ENCODE measurements around the gene RIPPLY2. TPM values are rescaled to one million over a fixed set of nuclear protein-coding genes. Genes with fewer than 3 reads are reported as not detected.

The RIPPLY2 gene
- total and polyA plus RNA-seq, 4 donors, result not detected

- TF ChIP-seq JUND (IDR thresholded peaks at IDR 0.05) (no peak), YY1 (IDR thresholded peaks at IDR 0.05) (no peak), ATF3 (IDR thresholded peaks at IDR 0.05) (no peak), FOXA2 (IDR thresholded peaks at IDR 0.05) (no peak), NR2F2 (IDR thresholded peaks at IDR 0.05) (no peak), RXRA (IDR thresholded peaks at IDR 0.05) (no peak), REST (IDR thresholded peaks at IDR 0.05) (no peak), MAX (IDR thresholded peaks at IDR 0.05) (no peak), EGR1 (IDR thresholded peaks at IDR 0.05; ENCODE audit: low read depth in 2 of 2) (no peak)
- Histone ChIP-seq H3K9ac (ENCODE audit: low read depth in 1 of 2, low read length in 2 of 2) (no peak overlapping the region), H3K36me3 (ENCODE audit: control insufficient read depth in 4 of 4, insufficient read depth in 3 of 4, low read depth in 1 of 4, low read length in 3 of 4) (no peaks in the 10 kb centered on the region), H3K4me1 (ENCODE audit: control insufficient read depth in 4 of 4, insufficient read depth in 4 of 4, low read length in 3 of 4) (no peaks in the 10 kb centered on the region), H3K27ac (ENCODE audit: low read depth in 1 of 2, low read length in 2 of 2) (no peak overlapping the region), H3K4me3 (ENCODE audit: low read depth in 1 of 3, low read length in 3 of 3) (no peak overlapping the region), H3K27me3 (ENCODE audit: control insufficient read depth in 4 of 4, insufficient read depth in 4 of 4, low read length in 3 of 4) (no peaks in the 10 kb centered on the region), H3K9me3 (ENCODE audit: control insufficient read depth in 4 of 4, low read length in 3 of 4) (no peaks in the 10 kb centered on the region)
- WGBS, result 47% methylated on average over 3 of the region's 3 CpGs
- no peak for DNase-seq (ENCODE audit: low spot score)
Measured at GRCh38 chr6:83808926-83809325, 44.2 kb upstream of the RIPPLY2 start.

- peaks cover 0 to 2% (median 0%) of the 10 kb centered on the region in 4 donors for H3K27me3 ChIP-seq (ENCODE audit: control insufficient read depth in 4 of 4, insufficient read depth in 4 of 4, low read length in 3 of 4)
- H3K9me3 ChIP-seq (ENCODE audit: control insufficient read depth in 4 of 4, low read length in 3 of 4), result no peaks in the 10 kb centered on the region
- no peak for DNase-seq (ENCODE audit: low spot score)
- no peaks in the 10 kb centered on the region for H3K36me3 ChIP-seq (ENCODE audit: control insufficient read depth in 4 of 4, insufficient read depth in 3 of 4, low read depth in 1 of 4, low read length in 3 of 4)
- no peak overlapping the region for H3K4me3 ChIP-seq (ENCODE audit: low read depth in 1 of 3, low read length in 3 of 3)
- no peak overlapping the region for H3K27ac ChIP-seq (ENCODE audit: low read depth in 1 of 2, low read length in 2 of 2)
- TF ChIP-seq HNF4G (IDR thresholded peaks at IDR 0.05) (no peak), JUND (IDR thresholded peaks at IDR 0.05) (no peak), RAD21 (IDR thresholded peaks at IDR 0.05) (no peak), FOXA1 (IDR thresholded peaks at IDR 0.05) (no peak), TAF1 (conservative IDR thresholded peaks at IDR 0.05) (no peak), MAX (IDR thresholded peaks at IDR 0.05) (no peak), ZBTB33 (IDR thresholded peaks at IDR 0.05) (no peak), HNF4A (conservative IDR thresholded peaks at IDR 0.05) (no peak), EGR1 (IDR thresholded peaks at IDR 0.05; ENCODE audit: low read depth in 2 of 2) (no peak), FOXA2 (IDR thresholded peaks at IDR 0.05) (no peak), YY1 (IDR thresholded peaks at IDR 0.05) (no peak), NR2F2 (IDR thresholded peaks at IDR 0.05) (no peak), RXRA (IDR thresholded peaks at IDR 0.05) (no peak), ATF3 (IDR thresholded peaks at IDR 0.05) (no peak), REST (IDR thresholded peaks at IDR 0.05) (no peak), SP1 (IDR thresholded peaks at IDR 0.05) (no peak), GABPA (IDR thresholded peaks at IDR 0.05 in 1 of 2, conservative IDR thresholded peaks at IDR 0.05 in 1 of 2) (no peak), CTCF (IDR thresholded peaks at IDR 0.05; ENCODE audit: low read depth, low read length, missing input control) (no peak)
- H3K9ac ChIP-seq (ENCODE audit: low read depth in 1 of 2, low read length in 2 of 2), result no peak overlapping the region
- H3K4me1 ChIP-seq (ENCODE audit: control insufficient read depth in 4 of 4, insufficient read depth in 4 of 4, low read length in 3 of 4), result no peaks in the 10 kb centered on the region
Measured at GRCh38 chr6:83812595-83812994, 40.6 kb upstream of the RIPPLY2 start.

All from liver (tissue), 9 donors.